ENCODE data around the gene PNN.
A peak's percentile ranks its signal among the peaks of the same experiment; 100 is the strongest.
"Not testable (repeated sequence)": the region's sequence is repeated elsewhere in the genome, so short reads cannot be mapped to it uniquely, and the experiment has no call there.

The PNN gene

GRCh38 chr14:39174560-39175444, at the start of gene PNN:
Gene PNN (plus strand): TSS chr14:39175254. CDS start chr14:39175280, 26 bp downstream.
- DNase-seq: peak; percentile 95

GRCh38 chr14:39137835-39138234, 37.2 kb upstream of the PNN start:
- not testable (repeated sequence) for DNase-seq

- no peak for DNase-seq
Measured at GRCh38 chr14:39138440-39138839, 36.6 kb upstream of the PNN start.

- DNase-seq: no peak
Measured at GRCh38 chr14:39140170-39140569, 34.9 kb upstream of the PNN start.

- not testable (repeated sequence) for DNase-seq
Measured at GRCh38 chr14:39141623-39142022, 33.4 kb upstream of the PNN start.

GRCh38 chr14:39143226-39143625, 31.8 kb upstream of the PNN start:
- DNase-seq: not testable (repeated sequence)

GRCh38 chr14:39145266-39145966, 29.6 kb upstream of the PNN start:
- DNase-seq: no peak

- no peak for DNase-seq
Measured at GRCh38 chr14:39154594-39155189, 20.4 kb upstream of the PNN start.

- no peak for DNase-seq
Measured at GRCh38 chr14:39157491-39157890, 17.6 kb upstream of the PNN start.

- DNase-seq: no peak
Measured at GRCh38 chr14:39158222-39158858, 16.7 kb upstream of the PNN start.

GRCh38 chr14:39160494-39160893, 14.6 kb upstream of the PNN start:
- DNase-seq: no peak

- DNase-seq: not testable (repeated sequence)
Measured at GRCh38 chr14:39167797-39168320, 7.2 kb upstream of the PNN start.

- DNase-seq: no peak
Measured at GRCh38 chr14:39168591-39168990, 6.5 kb upstream of the PNN start.

- no peak for DNase-seq
Measured at GRCh38 chr14:39169541-39169900, 5.5 kb upstream of the PNN start.

GRCh38 chr14:39173198-39173597, 1.9 kb upstream of the PNN start:
- no peak for DNase-seq

- DNase-seq: no peak
Measured at GRCh38 chr14:39175445-39176262, 600 bp downstream of the PNN start.

- no peak for DNase-seq
Measured at GRCh38 chr14:39176263-39177167, 1.5 kb downstream of the PNN start.

- no peak for DNase-seq
Measured at GRCh38 chr14:39177168-39177545, 2.1 kb downstream of the PNN start.

GRCh38 chr14:39179042-39179441, 4.0 kb downstream of the PNN start:
- DNase-seq: no peak

GRCh38 chr14:39180553-39180952, 5.5 kb downstream of the PNN start:
- no peak for DNase-seq
